HepG2 (cell line): Measurements from ENCODE around the gene CREB3. TPM values are rescaled to one million over a fixed set of nuclear protein-coding genes. Genes with fewer than 3 reads are reported as not detected.

Experiments used
- ATAD3A ChIP-seq: sonication (generic); formaldehyde crosslinking; IDR thresholded peaks from 2 replicates; pipeline ENCODE4 v1.4.0; 2020; ENCODE audit warnings: missing genetic modification reagents
- GATAD1 ChIP-seq: IDR thresholded peaks from 2 replicates; pipeline ENCODE4 v1.6.1; 2016; ENCODE audit warnings: missing genetic modification reagents, missing compliant biosample characterization
- GFI1 ChIP-seq: sonication (generic); formaldehyde crosslinking; IDR thresholded peaks from 2 replicates; pipeline ENCODE4 v1.5.0; 2020; ENCODE audit warnings: missing genetic modification reagents, mild to moderate bottlenecking, borderline replicate concordance
- HINFP ChIP-seq: sonication (generic); formaldehyde crosslinking; IDR thresholded peaks from 2 replicates; pipeline ENCODE4 v1.4.0; 2020; ENCODE audit warnings: low read depth, mild to moderate bottlenecking, missing genetic modification reagents
- NFE2L1 ChIP-seq: sonication (generic); formaldehyde crosslinking; IDR thresholded peaks from 2 replicates; pipeline ENCODE4 v1.4.0; 2020; ENCODE audit warnings: missing genetic modification reagents, mild to moderate bottlenecking, borderline replicate concordance
- NFIC ChIP-seq: IDR thresholded peaks from 2 replicates; pipeline ENCODE4 v1.6.1; 2012; ENCODE audit warnings: mild to moderate bottlenecking, low read length, inconsistent platforms
- NR2C2 ChIP-seq: sonication (generic); formaldehyde crosslinking; IDR thresholded peaks from 2 replicates; pipeline ENCODE4 v1.4.0; 2020; ENCODE audit warnings: missing genetic modification reagents, mild to moderate bottlenecking, moderate library complexity, borderline replicate concordance
- NRL ChIP-seq: sonication (generic); formaldehyde crosslinking; IDR thresholded peaks from 2 replicates; pipeline ENCODE4 v1.5.0; 2020; ENCODE audit warnings: missing genetic modification reagents, mild to moderate bottlenecking, moderate library complexity, borderline replicate concordance
- SMAD1 ChIP-seq: sonication (generic); formaldehyde crosslinking; IDR thresholded peaks from 2 replicates; pipeline ENCODE4 v1.4.0; 2020; ENCODE audit warnings: missing genetic modification reagents, low read depth, mild to moderate bottlenecking, borderline replicate concordance
- SP1 ChIP-seq, 2 experiments: fragments of 450-650 bp in 1 of 2; sonication (generic) in 1 of 2; formaldehyde crosslinking in 1 of 2; IDR thresholded peaks; 2 replicates each; pipeline versions ENCODE4 v1.4.0 to v1.6.1; 2016 to 2020; ENCODE audit warnings: missing genetic modification reagents in 1 of 2
- TRIM22 ChIP-seq: fragments of 450-650 bp; IDR thresholded peaks from 2 replicates; pipeline ENCODE4 v1.6.1; 2017
- UBTF ChIP-seq: sonication (generic); formaldehyde crosslinking; IDR thresholded peaks from 2 replicates; pipeline ENCODE4 v1.4.0; 2020; ENCODE audit warnings: mild to moderate bottlenecking, missing genetic modification reagents
- ZBTB4 ChIP-seq: sonication (generic); formaldehyde crosslinking; IDR thresholded peaks from 2 replicates; pipeline ENCODE4 v1.4.0; 2020; ENCODE audit warnings: missing genetic modification reagents, mild to moderate bottlenecking, borderline replicate concordance
- ZFP36 ChIP-seq: fragments of 150-350 bp; IDR thresholded peaks from 2 replicates; pipeline ENCODE4 v1.6.1; 2018; ENCODE audit warnings: borderline replicate concordance, low read length, low read depth; ENCODE audit not compliant: partially characterized antibody
- ZFP37 ChIP-seq: sonication (generic); formaldehyde crosslinking; IDR thresholded peaks from 2 replicates; pipeline ENCODE4 v1.4.0; 2020; ENCODE audit warnings: missing genetic modification reagents, borderline replicate concordance
- ZNF24 ChIP-seq: fragments of 450-650 bp; IDR thresholded peaks from 2 replicates; pipeline ENCODE4 v1.6.1; 2017; ENCODE audit warnings: antibody characterized with exemption, mild to moderate bottlenecking
- ZNF580 ChIP-seq: IDR thresholded peaks from 2 replicates; pipeline ENCODE4 v1.6.1; 2016; ENCODE audit warnings: low read depth, borderline replicate concordance
- ZNF598 ChIP-seq: sonication (generic); formaldehyde crosslinking; IDR thresholded peaks from 2 replicates; pipeline ENCODE4 v1.5.1; 2020; ENCODE audit warnings: mild to moderate bottlenecking, missing genetic modification reagents, borderline replicate concordance
- ZNF781 ChIP-seq: sonication (generic); formaldehyde crosslinking; IDR thresholded peaks from 2 replicates; pipeline ENCODE4 v1.5.1; 2020; ENCODE audit warnings: borderline replicate concordance, mild to moderate bottlenecking, missing genetic modification reagents; ENCODE audit errors: not compliant biosample characterization
- polyA plus RNA-seq, 8 experiments: library from polyadenylated mRNA; depleted of rRNA in 3 of 8; stranded (reverse) in 7 of 8; unstranded in 1 of 8; fragments of >200 nt; fragmentation: Illumina TruSeq in 4 of 8; extraction: Trizol in 4 of 8; gene quantifications; 2 replicates each; pipeline versions ENCODE4 v1.2.1 to v1.2.3, GENCODE V29; 2011 to 2016; ENCODE audit warnings: low read depth in 4 of 8, missing spikeins in 1 of 8, mixed read lengths in 1 of 8; ENCODE audit not compliant: insufficient read depth in 1 of 8
- total RNA-seq, 5 experiments: library from RNA; depleted of rRNA; stranded (reverse); fragments of >200 nt; fragmentation: Illumina TruSeq; extraction: Trizol; gene quantifications; 2 replicates each; pipeline ENCODE4 v1.2.3, GENCODE V29; 2016; ENCODE audit warnings: low read depth in 1 of 5

The CREB3 gene
- total and polyA plus RNA-seq, 2 of the 13 experiments (the other 11 are each of a cell fraction or from before 2014, with no cell fraction given) = 11.1 to 34.2 TPM

GRCh38 chr9:35748858-35749514, 16.5 kb downstream of the CREB3 start, which contains the start of the genes GBA2 and RGP1 (continued):
- TF ChIP-seq HINFP (CRISPR knock-in tag) (peak; percentile 95), GATAD1 (CRISPR knock-in tag) (peak; percentile 85), ATAD3A (no peak), ZFP36 (no peak), NFIC (no peak), NRL (CRISPR knock-in tag) (no peak), SMAD1 (CRISPR knock-in tag) (no peak), GFI1 (CRISPR knock-in tag) (no peak; the same call in 1 of the 2 replicates), NFE2L1 (CRISPR knock-in tag) (no peak), SP1 (IDR thresholded peaks at IDR 0.05) (no peak), SP1 (CRISPR knock-in tag; IDR thresholded peaks at IDR 0.05) (no peak), NR2C2 (CRISPR knock-in tag) (peak; percentile 96), ZBTB4 (CRISPR knock-in tag) (no peak), ZNF580 (CRISPR knock-in tag) (peak; percentile 21; the same call in 1 of the 2 replicates), ZNF781 (no peak), ZNF24 (no peak), ZNF598 (CRISPR knock-in tag) (no peak; the same call in 1 of the 2 replicates), TRIM22 (no peak), UBTF (CRISPR knock-in tag) (peak; percentile 83), ZFP37 (CRISPR knock-in tag) (peak; percentile 55; the same call in 1 of the 2 replicates)
